ENCODE results near the gene C9orf43.

Gene C9orf43

DNA sequence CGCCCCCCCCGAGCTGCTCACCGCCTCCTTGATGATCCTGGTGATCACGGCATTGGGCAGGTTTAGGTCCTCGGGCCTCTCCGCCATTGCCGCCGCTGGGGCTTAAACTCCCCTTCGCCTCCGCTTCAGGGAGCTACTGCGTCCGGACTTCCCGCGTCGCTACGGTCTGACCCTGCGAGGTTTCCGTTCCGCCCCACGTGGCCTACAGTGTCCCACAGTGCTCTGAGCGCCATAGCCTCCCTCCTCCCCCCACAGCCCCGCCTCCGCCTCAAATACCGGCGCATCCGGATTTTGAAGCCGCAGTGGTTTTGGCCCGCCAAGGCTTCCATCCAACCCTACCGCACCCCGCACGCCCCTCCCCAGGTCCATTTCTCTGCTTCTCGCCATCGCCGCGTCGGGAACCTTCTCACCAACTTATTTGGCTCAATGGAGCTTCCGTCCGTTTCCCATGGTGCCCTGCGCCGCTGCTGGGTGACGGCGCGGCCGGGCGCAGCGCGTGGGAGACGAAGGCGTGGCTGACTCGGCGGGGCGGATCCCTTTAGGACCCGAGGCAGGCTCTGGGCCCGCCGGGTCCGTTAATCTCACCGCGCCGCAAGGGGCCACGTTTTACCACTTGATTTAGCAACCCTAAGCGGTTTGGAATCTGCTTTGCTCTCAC, at the start of gene C9orf43, which contains the start of gene POLE3:
Gene C9orf43, plus strand, starts transcription at position 541 of the 658 bp plus-strand sequence. CDS start 2,747 bp downstream, outside the sequence.
Gene POLE3, minus strand, starts transcription at position 469 of the 658 bp plus-strand sequence. Its CDS starts 382 bp downstream, at position 87.
- H3K9ac ChIP-seq (ENCODE audit: low read depth, low read length) = peak within 1 kb of the TSS; percentile 82
- H3K79me2 ChIP-seq (ENCODE audit: insufficient read depth, low read length) = peaks cover 21% of the 10 kb centered on the region
- peak; percentile 92 for ATAC-seq (ENCODE audit: insufficient read depth, low read depth)
- peak within 1 kb of the TSS; percentile 77 to 82 for H3K4me3 ChIP-seq (ENCODE audit: low read depth in 1 of 2, low read length in 2 of 2)
- TF ChIP-seq, protein P1, sequence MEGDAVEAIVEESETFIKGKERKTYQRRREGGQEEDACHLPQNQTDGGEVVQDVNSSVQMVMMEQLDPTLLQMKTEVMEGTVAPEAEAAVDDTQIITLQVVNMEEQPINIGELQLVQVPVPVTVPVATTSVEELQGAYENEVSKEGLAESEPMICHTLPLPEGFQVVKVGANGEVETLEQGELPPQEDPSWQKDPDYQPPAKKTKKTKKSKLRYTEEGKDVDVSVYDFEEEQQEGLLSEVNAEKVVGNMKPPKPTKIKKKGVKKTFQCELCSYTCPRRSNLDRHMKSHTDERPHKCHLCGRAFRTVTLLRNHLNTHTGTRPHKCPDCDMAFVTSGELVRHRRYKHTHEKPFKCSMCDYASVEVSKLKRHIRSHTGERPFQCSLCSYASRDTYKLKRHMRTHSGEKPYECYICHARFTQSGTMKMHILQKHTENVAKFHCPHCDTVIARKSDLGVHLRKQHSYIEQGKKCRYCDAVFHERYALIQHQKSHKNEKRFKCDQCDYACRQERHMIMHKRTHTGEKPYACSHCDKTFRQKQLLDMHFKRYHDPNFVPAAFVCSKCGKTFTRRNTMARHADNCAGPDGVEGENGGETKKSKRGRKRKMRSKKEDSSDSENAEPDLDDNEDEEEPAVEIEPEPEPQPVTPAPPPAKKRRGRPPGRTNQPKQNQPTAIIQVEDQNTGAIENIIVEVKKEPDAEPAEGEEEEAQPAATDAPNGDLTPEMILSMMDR (IDR thresholded peaks at IDR 0.05; ENCODE audit: borderline replicate concordance, extremely low read depth, low read length, poor library complexity, severe bottlenecking) = peak; percentile 15
- no peak for TF ChIP-seq EZH2 (IDR thresholded peaks at IDR 0.05; ENCODE audit: borderline replicate concordance, low read depth, low read length, severe bottlenecking)
- peak within 1 kb of the TSS; percentile 90 for H2AFZ ChIP-seq (ENCODE audit: low read depth, low read length)
- H4K20me1 ChIP-seq (ENCODE audit: insufficient read depth, low read length) = no peaks in the 10 kb centered on the region; the same call in 1 of the 2 replicates
- H3K36me3 ChIP-seq (ENCODE audit: insufficient read depth, low read length) = peaks cover 23% of the 10 kb centered on the region
- peaks cover 26% of the 10 kb centered on the region for H3K4me1 ChIP-seq (ENCODE audit: insufficient read depth, low read length)
- DNase-seq = peak; percentile 95
- no peaks in the 10 kb centered on the region for H3K27me3 ChIP-seq (ENCODE audit: insufficient read depth, low read length, poor library complexity)
- H3K9me3 ChIP-seq (ENCODE audit: insufficient read depth, low read length, severe bottlenecking) = no peaks in the 10 kb centered on the region
- H3K27ac ChIP-seq (ENCODE audit: low read length) = peak within 1 kb of the TSS; percentile 97
- peak within 1 kb of the TSS; percentile 94 for H3K4me2 ChIP-seq (ENCODE audit: insufficient read depth, low read length)

- Histone ChIP-seq H3K36me3 (ENCODE audit: insufficient read depth, low read length) (no peaks in the 10 kb centered on the region), H3K27ac (ENCODE audit: low read length) (no peak overlapping the region), H3K4me2 (ENCODE audit: insufficient read depth, low read length) (no peak overlapping the region), H3K79me2 (ENCODE audit: insufficient read depth, low read length) (no peaks in the 10 kb centered on the region), H3K27me3 (ENCODE audit: insufficient read depth, low read length, poor library complexity) (peaks cover 5% of the 10 kb centered on the region), H3K4me3 (ENCODE audit: low read depth in 1 of 2, low read length in 2 of 2) (no peak overlapping the region), H3K9ac (ENCODE audit: low read depth, low read length) (no peak overlapping the region), H4K20me1 (ENCODE audit: insufficient read depth, low read length) (no peaks in the 10 kb centered on the region), H2AFZ (ENCODE audit: low read depth, low read length) (no peak overlapping the region), H3K4me1 (ENCODE audit: insufficient read depth, low read length) (no peaks in the 10 kb centered on the region), H3K9me3 (ENCODE audit: insufficient read depth, low read length, severe bottlenecking) (no peaks in the 10 kb centered on the region)
- TF ChIP-seq EZH2 (IDR thresholded peaks at IDR 0.05; ENCODE audit: borderline replicate concordance, low read depth, low read length, severe bottlenecking) = no peak
- TF ChIP-seq, protein P1 (IDR thresholded peaks at IDR 0.05; ENCODE audit: borderline replicate concordance, extremely low read depth, low read length, poor library complexity, severe bottlenecking) = no peak
- ATAC-seq (ENCODE audit: insufficient read depth, low read depth) (no peak), DNase-seq (no peak)
Measured at GRCh38 chr9:113361304-113362018, 49.1 kb upstream of the C9orf43 start.

- Histone ChIP-seq H3K27ac (ENCODE audit: low read length) (no peak overlapping the region), H4K20me1 (ENCODE audit: insufficient read depth, low read length) (no peaks in the 10 kb centered on the region), H3K9ac (ENCODE audit: low read depth, low read length) (no peak overlapping the region), H2AFZ (ENCODE audit: low read depth, low read length) (no peak overlapping the region), H3K9me3 (ENCODE audit: insufficient read depth, low read length, severe bottlenecking) (no peaks in the 10 kb centered on the region), H3K4me2 (ENCODE audit: insufficient read depth, low read length) (no peak overlapping the region), H3K4me1 (ENCODE audit: insufficient read depth, low read length) (no peaks in the 10 kb centered on the region), H3K4me3 (ENCODE audit: low read depth in 1 of 2, low read length in 2 of 2) (no peak overlapping the region), H3K79me2 (ENCODE audit: insufficient read depth, low read length) (no peaks in the 10 kb centered on the region), H3K27me3 (ENCODE audit: insufficient read depth, low read length, poor library complexity) (peaks cover 2% of the 10 kb centered on the region), H3K36me3 (ENCODE audit: insufficient read depth, low read length) (no peaks in the 10 kb centered on the region)
- DNase-seq = no peak
- no peak for ATAC-seq (ENCODE audit: insufficient read depth, low read depth)
- TF ChIP-seq EZH2 (IDR thresholded peaks at IDR 0.05; ENCODE audit: borderline replicate concordance, low read depth, low read length, severe bottlenecking) = no peak
- TF ChIP-seq, protein P1 (IDR thresholded peaks at IDR 0.05; ENCODE audit: borderline replicate concordance, extremely low read depth, low read length, poor library complexity, severe bottlenecking) = no peak
Measured at GRCh38 chr9:113363336-113363735, 47.2 kb upstream of the C9orf43 start.

Measured in DND-41 (cell line).